OCI-LY1 (cell line): ENCODE results near the gene ICAM2.

ENCODE experiments used
- CTCF ChIP-seq: fragments of 200-600 bp; sonication (generic), shearing (Covaris generic); IDR thresholded peaks from 2 replicates; pipeline ENCODE4 v1.5.1; 2017; ENCODE audit warnings: mild to moderate bottlenecking, antibody characterized with exemption, low read length, moderate library complexity, mixed read lengths
- EZH2 ChIP-seq: fragments of 200-600 bp; sonication (generic), shearing (Covaris generic); IDR thresholded peaks from 2 replicates; pipeline ENCODE4 v1.8.0; 2017; ENCODE audit warnings: borderline replicate concordance, mixed run types, mild to moderate bottlenecking, antibody characterized with exemption, low read length, moderate library complexity, mixed read lengths

- TF ChIP-seq CTCF (no peak), EZH2 (no peak)
These were observed 44.7 kb upstream of the ICAM2 start for GRCh38 chr17:64065161-64065560.
